Lung (tissue), 12 donors: Measurements from ENCODE around the gene B4GALNT2. TPM values are rescaled to one million over a fixed set of nuclear protein-coding genes. Genes with fewer than 3 reads are reported as not detected.

Experiments
- ATAC-seq: fragments of 200-7000 bp; cut with Tn5 transposase; one replicate; pipeline ENCODE4 v1.9.1; 2020; ENCODE audit warnings: moderate number of reproducible peaks; ENCODE audit not compliant: insufficient read depth, low FRiP score
- DNase-seq, 3 donors: peaks; one replicate each; pipeline ENCODE4 v3.0.0-alpha.2; 2013 to 2017
- H3K27ac ChIP-seq, 2 donors: one replicate each; pipeline ENCODE4 v1.5.1; 2013; ENCODE audit warnings: mild to moderate bottlenecking in 2 of 2, moderate library complexity in 2 of 2, control low read depth in 1 of 2, inconsistent platforms in 1 of 2, low read depth in 1 of 2, low read length in 1 of 2
- H3K27me3 ChIP-seq, 3 donors: one replicate each; pipeline ENCODE4 v1.5.1; 2013; ENCODE audit warnings: low read length in 2 of 3; ENCODE audit not compliant: control insufficient read depth in 3 of 3, insufficient read depth in 3 of 3
- H3K36me3 ChIP-seq, 4 donors: one replicate each; pipeline ENCODE4 v1.5.1; 2013; ENCODE audit warnings: low read length in 4 of 4, mild to moderate bottlenecking in 1 of 4, moderate library complexity in 1 of 4; ENCODE audit not compliant: control insufficient read depth in 4 of 4, insufficient read depth in 4 of 4
- H3K4me1 ChIP-seq, 5 donors: one replicate each; pipeline ENCODE4 v1.5.1; 2013; ENCODE audit warnings: low read length in 5 of 5, mild to moderate bottlenecking in 2 of 5, moderate library complexity in 1 of 5; ENCODE audit not compliant: control insufficient read depth in 5 of 5, insufficient read depth in 5 of 5
- H3K4me3 ChIP-seq: one replicate; pipeline ENCODE4 v1.5.1; 2013; ENCODE audit warnings: mild to moderate bottlenecking, control low read depth, moderate library complexity
- H3K9ac ChIP-seq, 2 donors: one replicate each; pipeline ENCODE4 v1.5.1; 2013; ENCODE audit warnings: low read length in 2 of 2, control low read depth in 1 of 2; ENCODE audit not compliant: insufficient read depth in 1 of 2
- H3K9me3 ChIP-seq, 4 donors: one replicate each; pipeline ENCODE4 v1.5.1; 2013; ENCODE audit warnings: low read length in 3 of 4, mild to moderate bottlenecking in 1 of 4, moderate library complexity in 1 of 4; ENCODE audit not compliant: control insufficient read depth in 4 of 4, insufficient read depth in 3 of 4
- CTCF ChIP-seq: IDR thresholded peaks from 2 replicates; pipeline ENCODE4 v1.5.1; 2012; ENCODE audit warnings: mild to moderate bottlenecking; ENCODE audit errors: control extremely low read depth, extremely low read depth
- WGBS, 2 donors: extraction: QIAGEN DNeasy Blood & Tissue Kit; methylation state at CpG; one replicate each; pipeline ENCODE4 v1.1.7; 2013; 5-methylcytosine and 5-hydroxymethylcytosine counted together
- polyA plus RNA-seq, 2 donors: library from polyadenylated mRNA; stranded (reverse); fragments of 200-250 nt; gene quantifications; one replicate each; pipeline ENCODE4 v1.2.1, GENCODE V29; 2013
- total RNA-seq, 2 donors: library from RNA; depleted of rRNA in 1 of 2; stranded (reverse); fragments of >200 nt in 1 of 2; gene quantifications; one replicate each; pipeline ENCODE4 v1.2.1, GENCODE V29; 2014 to 2021
- donor health status: control.
- donor health status: control.
- donor health status: Bipolar disorder and iron deficiency.
- donor health status: healthy.
- donor health status: DM: yes; HTN: yes; CAD: no.

The B4GALNT2 gene
- total and polyA plus RNA-seq, 4 donors: 0.08 to 0.25 (median 0.15) TPM; not detected in 1

- Histone ChIP-seq H3K9ac (no peak overlapping the region), H3K27me3 (peaks cover 0 to 4% (median 0%) of the 10 kb centered on the region in 3 donors), H3K36me3 (no peaks in the 10 kb centered on the region), H3K4me1 (no peaks in the 10 kb centered on the region), H3K4me3 (no peak overlapping the region), H3K9me3 (no peaks in the 10 kb centered on the region), H3K27ac (no peak overlapping the region)
- DNase-seq (no peak), ATAC-seq (no peak)
- WGBS, 2 donors: 88 to 89% methylated on average over 13 of the region's 13 CpGs
- no peak for TF ChIP-seq CTCF
Observed at GRCh38 chr17:49200423-49201083, 68.0 kb downstream of the B4GALNT2 start.

- DNase-seq (no peak), ATAC-seq (no peak)
- H3K9me3 ChIP-seq: no peaks in the 10 kb centered on the region
- H3K4me3 ChIP-seq: no peak overlapping the region
- H3K4me1 ChIP-seq: no peaks in the 10 kb centered on the region
- peaks cover 0 to 4% (median 0%) of the 10 kb centered on the region in 3 donors for H3K27me3 ChIP-seq
- H3K27ac ChIP-seq: peak overlapping the region in 1 of 2 donors; percentile 10
- H3K9ac ChIP-seq: no peak overlapping the region
- 81 to 89% methylated on average over 8 of the region's 8 CpGs for WGBS, 2 donors
- no peak for TF ChIP-seq CTCF
- no peaks in the 10 kb centered on the region for H3K36me3 ChIP-seq
Observed at GRCh38 chr17:49201481-49201927, 68.9 kb downstream of the B4GALNT2 start.

GRCh38 chr17:49203796-49204195, 71.2 kb downstream of the B4GALNT2 start:
- Histone ChIP-seq H3K4me1 (peaks cover 0 to 4% (median 0%) of the 10 kb centered on the region in 5 donors), H3K9ac (no peak overlapping the region), H3K27ac (no peak overlapping the region), H3K27me3 (peaks cover 0 to 4% (median 0%) of the 10 kb centered on the region in 3 donors), H3K9me3 (no peaks in the 10 kb centered on the region), H3K36me3 (no peaks in the 10 kb centered on the region), H3K4me3 (no peak overlapping the region)
- WGBS, 2 donors: 52 to 70% methylated on average over 2 of the region's 2 CpGs
- ATAC-seq: no peak
- no peak for DNase-seq
- no peak for TF ChIP-seq CTCF
